ENCODE measurements around the gene GRIK5. TPM values are rescaled to one million over a fixed set of nuclear protein-coding genes. Genes with fewer than 3 reads are reported as not detected.
"Not testable (repeated sequence)": the region's sequence is repeated elsewhere in the genome, so short reads cannot be mapped to it uniquely, and the experiment has no call there.

Gene GRIK5
- total and polyA plus RNA-seq, 2 donors: 0.33 to 1.7 TPM

GRCh38 chr19:41993612-41994483, 76.2 kb downstream of the GRIK5 start, which contains the start of gene ATP1A3:
Gene ATP1A3 (minus strand): TSS chr19:41994230. CDS start chr19:41994076, 154 bp downstream.
- WGBS: under 1% methylated on average over 84 of the region's 84 CpGs
- H3K4me3 ChIP-seq (ENCODE audit: low read length in 2 of 2): peak within 1 kb of the TSS; percentile 37 to 68
- peak in 8 of 9 donors; percentile 37 to 80 (median 58) for DNase-seq (ENCODE audit: low read depth in 6 of 9, low spot score in 9 of 9)
- H3K4me1 ChIP-seq (ENCODE audit: control insufficient read depth in 2 of 2, insufficient read depth in 2 of 2, low read length in 2 of 2): peaks cover 20 to 33% of the 10 kb centered on the region in 2 donors
- no peaks in the 10 kb centered on the region for H3K36me3 ChIP-seq (ENCODE audit: control insufficient read depth in 2 of 2, insufficient read depth in 2 of 2, low read length in 1 of 2)
- peak within 1 kb of the TSS in 1 of 2 donors; percentile 10 for H3K27ac ChIP-seq (ENCODE audit: low read depth in 1 of 2, low read length in 1 of 2)
- peaks cover 28 to 69% of the 10 kb centered on the region in 2 donors for H3K27me3 ChIP-seq (ENCODE audit: control insufficient read depth in 2 of 2, insufficient read depth in 1 of 2, low read length in 1 of 2)
- H3K9me3 ChIP-seq (ENCODE audit: control insufficient read depth in 2 of 2, insufficient read depth in 1 of 2, low read length in 1 of 2): peaks cover 0 to 3% of the 10 kb centered on the region in 2 donors

- not testable (repeated sequence) for H3K9me3 ChIP-seq (ENCODE audit: control insufficient read depth in 2 of 2, insufficient read depth in 1 of 2, low read length in 1 of 2); DNase-seq (ENCODE audit: low read depth in 6 of 9, low spot score in 9 of 9); H3K4me3 ChIP-seq (ENCODE audit: low read length in 2 of 2); H3K27ac ChIP-seq (ENCODE audit: low read depth in 1 of 2, low read length in 1 of 2); H3K36me3 ChIP-seq (ENCODE audit: control insufficient read depth in 2 of 2, insufficient read depth in 2 of 2, low read length in 1 of 2)
- H3K27me3 ChIP-seq (ENCODE audit: control insufficient read depth in 2 of 2, insufficient read depth in 1 of 2, low read length in 1 of 2): peaks cover 10 to 52% of the 10 kb centered on the region in 2 donors
- WGBS: 95% methylated on average over 11 of the region's 11 CpGs
- H3K4me1 ChIP-seq (ENCODE audit: control insufficient read depth in 2 of 2, insufficient read depth in 2 of 2, low read length in 2 of 2): peaks cover 9 to 19% of the 10 kb centered on the region in 2 donors
These were observed 78.0 kb downstream of the GRIK5 start for GRCh38 chr19:41991925-41992569.

- no peak overlapping the region for H3K4me3 ChIP-seq (ENCODE audit: low read length in 2 of 2)
- no peaks in the 10 kb centered on the region for H3K9me3 ChIP-seq (ENCODE audit: control insufficient read depth in 2 of 2, insufficient read depth in 1 of 2, low read length in 1 of 2)
- DNase-seq (ENCODE audit: low read depth in 6 of 9, low spot score in 9 of 9): no peak
- peaks cover 2 to 10% of the 10 kb centered on the region in 2 donors for H3K36me3 ChIP-seq (ENCODE audit: control insufficient read depth in 2 of 2, insufficient read depth in 2 of 2, low read length in 1 of 2)
- peaks cover under 1 to 42% of the 10 kb centered on the region in 2 donors for H3K27me3 ChIP-seq (ENCODE audit: control insufficient read depth in 2 of 2, insufficient read depth in 1 of 2, low read length in 1 of 2)
- no peak overlapping the region for H3K27ac ChIP-seq (ENCODE audit: low read depth in 1 of 2, low read length in 1 of 2)
- 84% methylated on average over 15 of the region's 15 CpGs for WGBS
- H3K4me1 ChIP-seq (ENCODE audit: control insufficient read depth in 2 of 2, insufficient read depth in 2 of 2, low read length in 2 of 2): peaks cover 6 to 12% of the 10 kb centered on the region in 2 donors
These were observed 79.0 kb downstream of the GRIK5 start for GRCh38 chr19:41991025-41991424.

- no peak overlapping the region for H3K27ac ChIP-seq (ENCODE audit: low read depth in 1 of 2, low read length in 1 of 2)
- peaks cover 6 to 12% of the 10 kb centered on the region in 2 donors for H3K4me1 ChIP-seq (ENCODE audit: control insufficient read depth in 2 of 2, insufficient read depth in 2 of 2, low read length in 2 of 2)
- no peaks in the 10 kb centered on the region for H3K9me3 ChIP-seq (ENCODE audit: control insufficient read depth in 2 of 2, insufficient read depth in 1 of 2, low read length in 1 of 2)
- H3K4me3 ChIP-seq (ENCODE audit: low read length in 2 of 2): no peak overlapping the region
- 98% methylated on average over 2 of the region's 2 CpGs for WGBS
- peaks cover 2 to 12% of the 10 kb centered on the region in 2 donors for H3K36me3 ChIP-seq (ENCODE audit: control insufficient read depth in 2 of 2, insufficient read depth in 2 of 2, low read length in 1 of 2)
- peaks cover 0 to 38% of the 10 kb centered on the region in 2 donors for H3K27me3 ChIP-seq (ENCODE audit: control insufficient read depth in 2 of 2, insufficient read depth in 1 of 2, low read length in 1 of 2)
- no peak for DNase-seq (ENCODE audit: low read depth in 6 of 9, low spot score in 9 of 9)
These were observed 79.4 kb downstream of the GRIK5 start for GRCh38 chr19:41990615-41991014.

- WGBS: 96% methylated on average over 4 of the region's 4 CpGs
- Histone ChIP-seq H3K9me3 (ENCODE audit: control insufficient read depth in 2 of 2, insufficient read depth in 1 of 2, low read length in 1 of 2) (no peaks in the 10 kb centered on the region), H3K27me3 (ENCODE audit: control insufficient read depth in 2 of 2, insufficient read depth in 1 of 2, low read length in 1 of 2) (peaks cover 0 to 32% of the 10 kb centered on the region in 2 donors), H3K27ac (ENCODE audit: low read depth in 1 of 2, low read length in 1 of 2) (no peak overlapping the region), H3K4me3 (ENCODE audit: low read length in 2 of 2) (no peak overlapping the region), H3K4me1 (ENCODE audit: control insufficient read depth in 2 of 2, insufficient read depth in 2 of 2, low read length in 2 of 2) (peaks cover 6 to 12% of the 10 kb centered on the region in 2 donors), H3K36me3 (ENCODE audit: control insufficient read depth in 2 of 2, insufficient read depth in 2 of 2, low read length in 1 of 2) (peaks cover 2 to 16% of the 10 kb centered on the region in 2 donors)
- DNase-seq (ENCODE audit: low read depth in 6 of 9, low spot score in 9 of 9): no peak
These were observed 80.0 kb downstream of the GRIK5 start for GRCh38 chr19:41990028-41990427.

GRCh38 chr19:41988947-41989346, 81.1 kb downstream of the GRIK5 start:
- Histone ChIP-seq H3K4me3 (ENCODE audit: low read length in 2 of 2) (no peak overlapping the region), H3K27me3 (ENCODE audit: control insufficient read depth in 2 of 2, insufficient read depth in 1 of 2, low read length in 1 of 2) (peaks cover 0 to 23% of the 10 kb centered on the region in 2 donors), H3K4me1 (ENCODE audit: control insufficient read depth in 2 of 2, insufficient read depth in 2 of 2, low read length in 2 of 2) (peaks cover 6 to 7% of the 10 kb centered on the region in 2 donors), H3K36me3 (ENCODE audit: control insufficient read depth in 2 of 2, insufficient read depth in 2 of 2, low read length in 1 of 2) (peaks cover 2 to 18% of the 10 kb centered on the region in 2 donors), H3K9me3 (ENCODE audit: control insufficient read depth in 2 of 2, insufficient read depth in 1 of 2, low read length in 1 of 2) (no peaks in the 10 kb centered on the region), H3K27ac (ENCODE audit: low read depth in 1 of 2, low read length in 1 of 2) (no peak overlapping the region)
- no peak for DNase-seq (ENCODE audit: low read depth in 6 of 9, low spot score in 9 of 9)
- WGBS: 95% methylated on average over 9 of the region's 9 CpGs

- 96% methylated on average over 10 of the region's 10 CpGs for WGBS
- DNase-seq (ENCODE audit: low read depth in 6 of 9, low spot score in 9 of 9): no peak
- Histone ChIP-seq H3K4me1 (ENCODE audit: control insufficient read depth in 2 of 2, insufficient read depth in 2 of 2, low read length in 2 of 2) (no peaks in the 10 kb centered on the region), H3K9me3 (ENCODE audit: control insufficient read depth in 2 of 2, insufficient read depth in 1 of 2, low read length in 1 of 2) (no peaks in the 10 kb centered on the region), H3K4me3 (ENCODE audit: low read length in 2 of 2) (no peak overlapping the region), H3K27ac (ENCODE audit: low read depth in 1 of 2, low read length in 1 of 2) (no peak overlapping the region), H3K27me3 (ENCODE audit: control insufficient read depth in 2 of 2, insufficient read depth in 1 of 2, low read length in 1 of 2) (peaks cover 0 to 12% of the 10 kb centered on the region in 2 donors), H3K36me3 (ENCODE audit: control insufficient read depth in 2 of 2, insufficient read depth in 2 of 2, low read length in 1 of 2) (peaks cover 2 to 18% of the 10 kb centered on the region in 2 donors)
These were observed 82.7 kb downstream of the GRIK5 start for GRCh38 chr19:41987141-41987860.

GRCh38 chr19:41984961-41985360, 85.0 kb downstream of the GRIK5 start:
- peaks cover 2 to 25% of the 10 kb centered on the region in 2 donors for H3K36me3 ChIP-seq (ENCODE audit: control insufficient read depth in 2 of 2, insufficient read depth in 2 of 2, low read length in 1 of 2)
- no peaks in the 10 kb centered on the region for H3K27me3 ChIP-seq (ENCODE audit: control insufficient read depth in 2 of 2, insufficient read depth in 1 of 2, low read length in 1 of 2)
- no peak overlapping the region for H3K4me3 ChIP-seq (ENCODE audit: low read length in 2 of 2)
- H3K27ac ChIP-seq (ENCODE audit: low read depth in 1 of 2, low read length in 1 of 2): no peak overlapping the region
- no peaks in the 10 kb centered on the region for H3K9me3 ChIP-seq (ENCODE audit: control insufficient read depth in 2 of 2, insufficient read depth in 1 of 2, low read length in 1 of 2)
- 96% methylated on average over 17 of the region's 17 CpGs for WGBS
- DNase-seq (ENCODE audit: low read depth in 6 of 9, low spot score in 9 of 9): no peak
- no peaks in the 10 kb centered on the region for H3K4me1 ChIP-seq (ENCODE audit: control insufficient read depth in 2 of 2, insufficient read depth in 2 of 2, low read length in 2 of 2)
